Jurkat, Clone E6-1 (cell line): ENCODE data around the gene PLEKHJ1.

Experiments
- DNase-seq: peaks from one replicate; pipeline ENCODE4 v3.0.0-alpha.2; 2011; ENCODE audit warnings: low read depth, low spot score
- H3K4me3 ChIP-seq: 2 replicates; pipeline ENCODE4 v1.5.1; 2011; ENCODE audit warnings: mild to moderate bottlenecking, low read length, control low read depth, moderate library complexity

PLEKHJ1 gene

DNA sequence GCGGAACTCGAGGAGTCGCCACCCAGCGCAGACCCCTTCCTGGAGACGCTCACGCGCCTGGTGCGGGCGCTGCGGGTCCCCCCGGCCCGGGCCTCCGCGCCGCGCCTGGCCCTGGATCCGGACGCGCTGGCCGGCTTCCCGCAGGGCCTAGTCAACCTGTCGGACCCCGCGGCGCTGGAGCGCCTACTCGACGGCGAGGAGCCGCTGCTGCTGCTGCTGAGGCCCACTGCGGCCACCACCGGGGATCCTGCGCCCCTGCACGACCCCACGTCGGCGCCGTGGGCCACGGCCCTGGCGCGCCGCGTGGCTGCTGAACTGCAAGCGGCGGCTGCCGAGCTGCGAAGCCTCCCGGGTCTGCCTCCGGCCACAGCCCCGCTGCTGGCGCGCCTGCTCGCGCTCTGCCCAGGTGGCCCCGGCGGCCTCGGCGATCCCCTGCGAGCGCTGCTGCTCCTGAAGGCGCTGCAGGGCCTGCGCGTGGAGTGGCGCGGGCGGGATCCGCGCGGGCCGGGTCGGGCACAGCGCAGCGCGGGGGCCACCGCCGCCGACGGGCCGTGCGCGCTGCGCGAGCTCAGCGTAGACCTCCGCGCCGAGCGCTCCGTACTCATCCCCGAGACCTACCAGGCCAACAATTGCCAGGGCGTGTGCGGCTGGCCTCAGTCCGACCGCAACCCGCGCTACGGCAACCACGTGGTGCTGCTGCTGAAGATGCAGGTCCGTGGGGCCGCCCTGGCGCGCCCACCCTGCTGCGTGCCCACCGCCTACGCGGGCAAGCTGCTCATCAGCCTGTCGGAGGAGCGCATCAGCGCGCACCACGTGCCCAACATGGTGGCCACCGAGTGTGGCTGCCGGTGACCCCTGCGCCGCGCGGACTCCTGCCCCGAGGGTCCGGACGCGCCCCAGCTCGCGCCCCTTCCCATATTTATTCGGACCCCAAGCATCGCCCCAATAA lies 15.3 kb upstream of the PLEKHJ1 start:
- no peak overlapping the region for H3K4me3 ChIP-seq
- DNase-seq: no peak

DNA sequence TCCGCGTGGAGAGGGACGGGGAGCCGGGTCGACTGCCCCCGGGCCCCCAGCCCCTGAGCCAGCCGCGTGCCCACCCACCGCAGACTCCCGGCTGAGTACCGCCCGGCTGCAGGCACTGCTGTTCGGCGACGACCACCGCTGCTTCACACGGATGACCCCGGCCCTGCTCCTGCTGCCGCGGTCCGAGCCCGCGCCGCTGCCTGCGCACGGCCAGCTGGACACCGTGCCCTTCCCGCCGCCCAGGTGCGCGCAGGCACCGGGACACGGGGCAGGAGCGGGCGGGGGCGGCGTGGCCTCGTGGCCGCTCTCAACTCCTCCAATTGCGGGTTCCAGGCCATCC lies 14.6 kb upstream of the PLEKHJ1 start:
- no peak overlapping the region for H3K4me3 ChIP-seq
- no peak for DNase-seq

DNA sequence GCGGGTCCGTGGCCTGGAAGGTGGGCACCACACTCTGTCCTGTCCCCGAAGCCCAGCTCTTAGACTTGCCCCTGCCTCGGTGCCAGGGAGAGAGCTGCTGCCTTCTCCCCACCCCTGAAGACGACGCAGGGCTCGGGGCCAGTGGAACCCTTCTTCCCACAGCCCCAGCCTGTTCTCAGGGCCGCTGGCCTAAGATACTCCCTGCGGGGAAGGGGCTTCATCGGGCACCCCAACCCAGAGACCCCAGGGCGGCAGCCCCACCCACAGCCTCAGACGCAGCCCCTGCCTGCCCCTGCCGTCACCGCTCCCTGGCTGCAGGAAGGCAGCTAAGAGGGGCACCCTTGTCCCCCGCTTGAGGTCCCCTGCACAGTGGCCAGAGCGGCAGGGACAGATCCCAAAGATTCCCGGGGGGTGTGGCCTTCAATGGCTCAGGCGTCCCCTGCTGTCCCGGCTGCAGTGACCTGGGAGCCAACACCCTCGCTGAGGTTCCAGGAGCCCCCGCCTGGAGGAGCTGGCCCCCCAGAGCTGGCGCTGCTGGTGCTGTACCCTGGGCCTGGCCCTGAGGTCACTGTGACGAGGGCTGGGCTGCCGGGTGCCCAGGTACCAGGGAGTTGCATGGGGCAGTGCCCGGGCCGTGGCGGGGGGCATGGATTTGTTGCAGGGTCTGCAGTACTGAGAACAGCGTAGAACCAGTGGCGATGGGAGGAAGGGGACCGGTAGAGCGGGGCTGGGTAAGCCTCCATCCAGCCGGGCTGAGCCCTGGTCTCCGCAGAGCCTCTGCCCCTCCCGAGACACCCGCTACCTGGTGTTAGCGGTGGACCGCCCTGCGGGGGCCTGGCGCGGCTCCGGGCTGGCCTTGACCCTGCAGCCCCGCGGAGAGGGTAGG lies 14.0 kb upstream of the PLEKHJ1 start:
- DNase-seq: no peak
- no peak overlapping the region for H3K4me3 ChIP-seq

DNA sequence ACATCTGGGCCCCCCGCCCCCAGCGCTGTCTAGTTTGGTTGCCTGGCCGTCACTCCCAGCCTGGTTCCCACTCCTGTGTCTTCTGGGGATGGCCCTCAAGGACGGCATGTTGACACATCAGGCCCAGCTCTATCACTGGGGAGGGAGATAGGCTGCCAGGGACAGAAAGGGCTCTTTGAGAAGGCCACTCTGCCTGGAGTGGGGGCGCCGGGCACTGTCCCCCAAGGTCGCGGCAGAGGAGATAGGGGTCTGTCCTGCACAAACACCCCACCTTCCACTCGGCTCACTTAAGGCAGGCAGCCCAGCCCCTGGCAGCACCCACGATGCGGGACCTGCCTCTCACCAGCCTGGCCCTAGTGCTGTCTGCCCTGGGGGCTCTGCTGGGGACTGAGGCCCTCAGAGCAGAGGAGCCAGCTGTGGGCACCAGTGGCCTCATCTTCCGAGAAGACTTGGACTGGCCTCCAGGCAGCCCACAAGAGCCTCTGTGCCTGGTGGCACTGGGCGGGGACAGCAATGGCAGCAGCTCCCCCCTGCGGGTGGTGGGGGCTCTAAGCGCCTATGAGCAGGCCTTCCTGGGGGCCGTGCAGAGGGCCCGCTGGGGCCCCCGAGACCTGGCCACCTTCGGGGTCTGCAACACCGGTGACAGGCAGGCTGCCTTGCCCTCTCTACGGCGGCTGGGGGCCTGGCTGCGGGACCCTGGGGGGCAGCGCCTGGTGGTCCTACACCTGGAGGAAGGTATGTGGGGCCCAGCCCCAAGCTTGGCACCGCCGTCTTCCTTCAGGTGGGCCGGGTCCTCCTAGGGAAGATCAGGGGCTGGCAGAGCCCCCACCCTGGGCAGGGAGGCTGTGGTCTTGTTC lies 13.1 kb upstream of the PLEKHJ1 start, which contains the start of gene AMH:
TSS of gene AMH (plus strand) at position 314 of the 857 bp plus-strand sequence. CDS start at position 324, 10 bp downstream.
- no peak within 1 kb of the TSS for H3K4me3 ChIP-seq
- DNase-seq: no peak

DNA sequence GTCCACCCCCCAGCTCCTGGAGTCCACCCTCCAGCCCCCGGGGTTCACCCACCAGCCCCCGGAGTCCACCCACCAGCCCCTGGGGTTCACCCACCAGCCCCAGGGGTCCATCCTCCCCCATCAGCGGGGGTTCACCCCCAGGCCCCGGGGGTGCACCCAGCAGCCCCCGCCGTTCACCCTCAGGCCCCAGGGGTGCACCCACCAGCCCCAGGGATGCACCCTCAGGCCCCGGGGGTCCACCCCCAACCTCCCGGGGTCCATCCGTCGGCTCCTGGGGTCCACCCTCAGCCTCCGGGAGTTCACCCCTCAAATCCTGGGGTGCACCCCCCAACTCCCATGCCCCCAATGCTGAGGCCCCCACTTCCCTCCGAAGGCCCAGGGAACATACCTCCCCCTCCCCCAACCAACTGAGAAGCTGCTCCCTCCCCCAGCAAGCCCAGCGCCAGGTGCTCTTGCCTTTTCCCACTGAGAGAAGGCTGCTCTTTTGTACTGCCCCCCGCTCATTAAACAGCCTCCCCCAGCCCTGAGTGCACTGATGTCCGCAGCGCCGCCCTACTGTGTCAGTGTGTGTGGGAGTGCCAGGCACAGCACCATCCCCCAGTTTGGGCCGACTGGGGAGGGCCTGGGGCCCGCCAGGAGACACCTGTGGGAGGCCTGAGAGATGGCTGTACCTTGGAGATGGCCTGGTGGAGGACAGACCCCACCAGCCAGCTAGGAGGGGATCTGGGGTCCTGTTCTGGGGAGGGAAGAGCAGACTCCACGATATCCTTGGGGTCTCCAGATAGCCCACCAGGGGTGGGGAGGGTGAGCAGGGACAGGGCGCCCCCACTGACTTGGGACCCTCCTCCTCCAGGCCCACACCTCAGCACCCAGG lies 12.2 kb upstream of the PLEKHJ1 start:
- no peak for DNase-seq
- no peak overlapping the region for H3K4me3 ChIP-seq

DNA sequence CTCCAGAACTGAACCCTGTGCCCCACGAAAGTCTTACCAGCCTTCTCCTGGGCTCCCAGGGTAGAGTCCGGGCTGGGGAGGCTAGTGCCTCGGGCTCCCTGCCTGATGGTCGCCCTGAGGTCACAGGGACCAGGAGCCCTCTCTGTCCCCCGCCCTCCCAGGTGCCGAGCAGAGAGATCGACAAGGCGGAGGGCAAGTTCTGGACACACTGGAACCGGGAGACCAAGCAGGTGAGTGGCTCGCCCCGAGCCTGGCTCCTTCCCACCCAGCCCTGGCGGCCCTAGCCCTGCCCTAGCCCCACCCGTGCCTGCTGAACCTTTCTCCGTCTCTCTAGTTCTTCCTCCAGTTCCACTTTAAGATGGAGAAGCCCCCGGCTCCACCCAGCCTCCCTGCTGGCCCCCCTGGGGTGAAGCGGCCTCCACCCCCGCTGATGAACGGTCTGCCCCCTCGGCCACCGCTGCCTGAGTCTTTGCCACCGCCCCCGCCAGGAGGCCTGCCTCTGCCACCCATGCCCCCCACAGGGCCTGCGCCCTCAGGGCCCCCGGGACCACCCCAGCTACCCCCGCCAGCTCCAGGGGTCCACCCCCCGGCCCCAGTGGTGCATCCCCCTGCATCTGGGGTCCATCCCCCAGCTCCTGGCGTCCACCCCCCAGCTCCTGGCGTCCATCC lies 11.4 kb upstream of the PLEKHJ1 start:
- no peak overlapping the region for H3K4me3 ChIP-seq
- DNase-seq: no peak

DNA sequence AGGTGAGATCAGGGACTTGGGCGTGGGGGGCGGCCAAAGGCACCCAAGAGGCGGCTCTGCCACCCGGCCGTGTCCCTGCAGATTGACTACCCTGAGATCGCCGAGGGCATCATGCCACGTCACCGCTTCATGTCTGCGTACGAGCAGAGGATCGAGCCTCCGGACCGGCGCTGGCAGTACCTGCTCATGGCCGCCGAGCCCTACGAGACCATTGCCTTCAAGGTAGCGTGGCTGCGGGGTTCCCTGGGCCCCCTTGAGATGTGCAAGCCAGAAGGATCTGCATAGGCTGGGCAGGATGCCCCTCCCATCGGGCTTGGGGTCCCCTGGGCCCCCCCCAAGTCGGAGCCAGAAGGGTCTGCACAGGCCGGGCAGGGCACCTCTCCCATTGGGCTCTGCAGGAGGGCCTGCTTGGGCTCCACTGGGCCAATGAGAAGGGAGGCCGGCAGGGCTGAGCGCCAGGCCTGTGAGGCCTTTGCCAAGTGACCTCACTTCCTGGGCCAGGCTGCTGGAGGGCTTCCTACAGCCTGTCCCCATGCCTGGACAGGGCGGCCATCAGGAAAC lies 10.8 kb upstream of the PLEKHJ1 start:
- H3K4me3 ChIP-seq: no peak overlapping the region
- DNase-seq: no peak

DNA sequence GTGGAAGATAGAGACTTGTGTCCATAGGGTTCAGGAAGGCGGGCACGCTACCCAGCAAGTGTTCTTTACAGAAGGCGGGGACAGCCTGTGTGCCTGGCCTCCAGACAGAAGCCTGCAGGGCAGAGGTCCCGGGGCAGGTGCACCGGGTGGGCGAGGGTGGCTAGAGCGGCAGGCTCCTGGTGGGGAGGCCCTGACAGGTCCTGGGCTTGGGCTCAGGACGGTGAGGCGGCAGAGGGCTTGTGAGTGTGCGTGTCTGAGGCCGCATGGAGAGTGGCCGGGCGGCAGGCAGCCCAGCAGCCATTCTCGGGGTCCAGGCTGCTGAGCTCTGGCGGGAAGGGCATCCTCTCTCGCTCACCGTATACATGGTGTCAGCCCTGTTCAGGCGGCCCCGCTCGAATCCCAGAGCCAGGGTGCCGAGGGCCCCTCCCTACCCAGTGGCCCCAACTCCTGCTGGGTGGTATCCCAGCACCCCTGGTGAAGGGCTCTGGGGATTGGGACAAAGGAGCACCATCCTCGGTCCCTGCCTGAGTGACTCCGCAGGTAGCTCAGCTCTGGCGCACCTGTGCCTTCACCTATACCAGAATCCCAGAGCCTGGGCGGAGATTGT lies 10.0 kb upstream of the PLEKHJ1 start:
- no peak for DNase-seq
- no peak overlapping the region for H3K4me3 ChIP-seq

DNA sequence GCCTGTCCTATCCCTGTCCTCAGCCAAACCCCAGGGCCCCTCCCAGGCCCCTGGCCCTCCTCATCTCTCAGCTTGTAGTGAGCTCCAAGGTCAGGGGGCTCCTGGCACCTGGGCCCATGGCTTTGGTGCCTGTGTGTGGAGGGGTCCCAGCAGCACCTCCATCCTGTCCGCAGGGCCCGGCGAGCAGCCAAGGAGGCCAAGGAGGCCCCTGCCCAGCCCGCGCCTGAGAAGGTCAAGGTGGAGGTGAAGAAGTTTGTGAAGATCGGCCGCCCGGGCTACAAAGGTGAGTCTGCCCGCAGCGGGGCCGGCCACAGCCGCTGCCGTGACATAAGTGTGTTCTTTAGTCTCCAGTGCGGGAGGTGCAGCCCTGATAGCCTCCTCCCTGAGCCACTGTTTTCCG lies 9.1 kb upstream of the PLEKHJ1 start:
- DNase-seq: no peak

DNA sequence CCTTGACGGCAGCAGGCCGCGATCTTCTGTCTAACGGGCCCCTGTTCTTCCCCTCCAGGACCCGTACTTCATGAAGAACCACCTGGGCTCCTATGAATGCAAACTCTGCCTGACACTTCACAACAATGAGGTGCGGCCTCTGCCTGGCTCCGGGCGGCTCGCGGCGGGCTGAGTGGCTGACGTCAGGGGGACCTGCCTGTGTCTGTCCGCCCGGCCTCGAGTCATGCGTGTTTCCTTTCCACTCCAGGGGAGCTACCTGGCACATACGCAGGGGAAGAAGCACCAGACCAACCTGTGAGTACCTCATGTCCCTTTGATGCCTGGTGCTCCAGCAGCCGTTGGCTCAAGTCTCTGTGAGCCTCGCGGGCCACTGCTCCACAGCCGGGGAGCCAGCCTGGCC lies 8.4 kb upstream of the PLEKHJ1 start:
- no peak for DNase-seq
- H3K4me3 ChIP-seq: no peak overlapping the region

More for the DNA sequence above, 9.1 kb upstream of the PLEKHJ1 start:
- no peak overlapping the region for H3K4me3 ChIP-seq

DNA sequence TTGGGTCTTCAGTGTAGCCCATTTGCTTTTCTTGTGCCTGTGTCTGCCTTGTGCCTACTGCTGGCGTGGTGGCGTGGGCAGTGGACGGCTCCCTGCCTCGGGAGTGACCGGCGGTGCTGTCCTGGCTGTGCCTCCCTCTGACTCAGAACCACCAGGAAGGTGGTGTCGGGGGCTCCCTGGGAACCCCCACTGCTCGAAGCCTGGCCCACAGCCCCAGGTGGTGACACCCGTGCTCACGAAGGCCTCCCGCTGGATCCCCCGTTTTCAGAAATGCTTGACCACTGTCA lies 7.9 kb upstream of the PLEKHJ1 start:
- no peak for DNase-seq
- H3K4me3 ChIP-seq: no peak overlapping the region

DNA sequence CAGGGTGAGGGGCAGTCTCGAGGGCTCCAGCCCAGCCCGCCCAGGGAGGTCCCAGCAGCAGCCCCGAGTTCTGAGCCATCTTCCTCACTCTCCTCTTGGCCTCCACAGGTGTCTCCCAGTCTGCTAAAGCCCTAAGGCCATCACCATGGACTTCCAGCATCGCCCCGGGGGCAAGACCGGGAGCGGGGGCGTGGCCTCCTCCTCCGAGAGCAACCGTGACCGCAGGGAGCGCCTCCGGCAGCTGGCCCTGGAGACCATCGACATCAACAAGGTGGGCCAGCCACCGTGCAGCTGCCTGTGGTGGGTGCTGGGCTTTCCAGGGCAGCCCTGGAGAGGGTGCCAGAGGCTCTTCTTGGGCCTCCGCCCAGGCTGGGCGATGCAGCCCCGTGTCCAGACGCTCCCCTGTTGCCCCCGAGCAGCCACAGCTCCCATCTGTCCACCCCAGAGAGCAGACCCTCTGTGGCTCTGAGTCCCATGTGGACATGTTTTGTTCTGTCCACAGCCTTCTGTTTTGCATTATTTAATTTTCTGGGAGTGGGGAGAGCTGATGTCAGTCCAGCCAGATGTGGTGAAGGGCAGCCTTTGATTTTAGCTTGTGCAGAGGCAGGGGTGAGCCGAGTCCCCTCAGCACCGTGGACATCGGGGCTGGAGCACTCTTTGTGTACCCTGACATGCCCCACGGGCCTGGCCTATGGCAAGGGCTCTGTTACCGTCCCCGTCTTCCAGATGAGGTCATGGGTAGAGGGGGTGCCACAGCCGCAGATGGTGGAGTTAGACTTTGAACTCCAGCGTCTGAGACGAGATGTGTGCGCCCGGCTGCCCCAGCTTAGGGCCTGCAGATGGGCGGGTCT lies 7.4 kb upstream of the PLEKHJ1 start:
- no peak overlapping the region for H3K4me3 ChIP-seq
- no peak for DNase-seq

DNA sequence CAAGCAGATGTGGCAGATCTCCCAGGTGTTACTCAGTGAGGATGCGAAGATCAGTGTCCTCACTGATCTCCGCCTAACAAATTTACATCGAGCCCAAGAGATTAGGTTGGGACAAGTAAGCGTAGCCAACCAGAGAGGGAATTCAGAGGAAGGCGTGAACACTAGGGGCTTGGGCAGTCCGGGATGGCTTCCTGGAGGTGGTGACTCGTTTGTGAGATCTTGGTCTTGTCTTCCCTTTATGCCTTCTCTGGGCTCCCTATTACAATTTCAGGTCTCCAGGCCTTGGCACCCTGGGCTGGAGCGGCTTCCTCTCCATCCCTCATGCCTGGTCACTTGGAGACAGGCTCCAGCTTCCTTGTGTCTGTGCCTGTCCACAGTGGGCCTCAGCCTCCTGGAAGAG lies 6.7 kb upstream of the PLEKHJ1 start:
- no peak overlapping the region for H3K4me3 ChIP-seq
- no peak for DNase-seq

DNA sequence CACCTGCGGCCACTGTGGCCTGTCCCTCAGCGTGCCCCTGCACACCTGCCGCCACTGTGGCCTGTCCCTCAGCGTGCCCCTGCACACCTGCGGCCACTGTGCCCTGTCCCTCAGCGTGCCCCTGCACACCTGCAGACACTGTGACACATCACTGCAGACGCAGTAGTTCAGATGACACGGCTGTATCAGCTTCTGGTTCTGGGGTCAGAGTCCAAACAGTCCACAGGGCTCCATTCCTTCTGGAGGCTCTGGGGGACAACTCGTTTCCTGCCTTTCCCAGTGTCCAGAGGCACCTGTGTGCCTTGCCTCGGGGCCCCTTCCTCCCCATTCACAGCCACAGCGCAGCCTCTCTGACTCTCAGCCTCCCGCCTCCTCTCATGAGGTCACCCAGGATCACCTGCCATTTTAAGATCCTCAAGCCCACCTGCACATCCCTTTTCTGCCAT lies 6.0 kb upstream of the PLEKHJ1 start:
- no peak overlapping the region for H3K4me3 ChIP-seq

DNA sequence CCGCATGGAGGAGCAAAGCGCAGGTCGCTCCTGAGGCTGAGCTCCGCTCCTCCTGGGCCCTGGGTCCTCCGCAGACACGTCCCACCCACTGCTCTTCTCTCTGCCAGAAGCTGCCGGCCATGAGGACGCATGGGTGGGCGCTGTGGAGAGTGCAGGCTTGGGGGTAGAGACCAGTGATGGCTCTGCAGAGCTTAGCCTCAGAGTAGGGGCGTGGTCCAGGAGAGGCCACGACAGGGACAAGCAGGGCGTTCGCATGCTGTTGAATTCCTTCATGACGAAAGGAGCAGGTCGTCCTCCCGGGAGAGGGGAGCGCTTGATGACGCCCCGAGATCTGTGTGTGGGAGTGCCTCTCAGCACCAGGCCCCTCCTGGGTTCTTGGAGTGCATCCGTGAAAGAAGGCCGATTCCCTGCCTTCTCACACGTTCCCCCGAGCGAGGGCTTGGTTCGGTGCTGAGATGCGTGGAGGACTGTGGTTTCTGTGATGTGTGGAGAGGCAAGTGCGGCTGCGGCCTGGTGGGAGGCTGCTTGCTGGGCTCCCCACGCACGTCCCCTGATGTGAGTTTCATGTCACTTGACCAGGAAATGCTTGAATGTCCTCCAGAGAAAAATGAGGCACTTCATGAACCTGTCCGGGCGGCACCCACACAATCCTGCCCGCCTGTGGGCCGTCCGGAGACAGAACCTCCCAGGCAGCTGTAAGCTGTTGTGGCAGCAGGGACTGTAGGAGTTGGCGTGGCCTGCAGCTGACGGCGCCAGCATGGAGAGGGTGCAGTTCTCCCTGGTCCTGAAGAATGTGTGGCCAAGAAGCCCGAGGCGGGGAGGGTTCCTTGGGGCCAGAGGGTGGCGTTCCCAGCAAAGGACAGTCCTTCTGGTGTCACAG lies 5.0 kb upstream of the PLEKHJ1 start:
- H3K4me3 ChIP-seq: no peak overlapping the region
- no peak for DNase-seq

More for the DNA sequence above, 6.0 kb upstream of the PLEKHJ1 start:
- DNase-seq: no peak
